GM21737 (cell line): ENCODE measurements around the gene MVD.

ENCODE experiments used
- ATAC-seq: cut with Tn5 transposase; IDR thresholded peaks from one replicate; pipeline ENCODE4 v1.9.1; 2021; ENCODE audit warnings: mild to moderate bottlenecking, moderate library complexity; ENCODE audit not compliant: unreplicated experiment

The MVD gene, protein sequence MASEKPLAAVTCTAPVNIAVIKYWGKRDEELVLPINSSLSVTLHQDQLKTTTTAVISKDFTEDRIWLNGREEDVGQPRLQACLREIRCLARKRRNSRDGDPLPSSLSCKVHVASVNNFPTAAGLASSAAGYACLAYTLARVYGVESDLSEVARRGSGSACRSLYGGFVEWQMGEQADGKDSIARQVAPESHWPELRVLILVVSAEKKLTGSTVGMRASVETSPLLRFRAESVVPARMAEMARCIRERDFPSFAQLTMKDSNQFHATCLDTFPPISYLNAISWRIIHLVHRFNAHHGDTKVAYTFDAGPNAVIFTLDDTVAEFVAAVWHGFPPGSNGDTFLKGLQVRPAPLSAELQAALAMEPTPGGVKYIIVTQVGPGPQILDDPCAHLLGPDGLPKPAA

DNA sequence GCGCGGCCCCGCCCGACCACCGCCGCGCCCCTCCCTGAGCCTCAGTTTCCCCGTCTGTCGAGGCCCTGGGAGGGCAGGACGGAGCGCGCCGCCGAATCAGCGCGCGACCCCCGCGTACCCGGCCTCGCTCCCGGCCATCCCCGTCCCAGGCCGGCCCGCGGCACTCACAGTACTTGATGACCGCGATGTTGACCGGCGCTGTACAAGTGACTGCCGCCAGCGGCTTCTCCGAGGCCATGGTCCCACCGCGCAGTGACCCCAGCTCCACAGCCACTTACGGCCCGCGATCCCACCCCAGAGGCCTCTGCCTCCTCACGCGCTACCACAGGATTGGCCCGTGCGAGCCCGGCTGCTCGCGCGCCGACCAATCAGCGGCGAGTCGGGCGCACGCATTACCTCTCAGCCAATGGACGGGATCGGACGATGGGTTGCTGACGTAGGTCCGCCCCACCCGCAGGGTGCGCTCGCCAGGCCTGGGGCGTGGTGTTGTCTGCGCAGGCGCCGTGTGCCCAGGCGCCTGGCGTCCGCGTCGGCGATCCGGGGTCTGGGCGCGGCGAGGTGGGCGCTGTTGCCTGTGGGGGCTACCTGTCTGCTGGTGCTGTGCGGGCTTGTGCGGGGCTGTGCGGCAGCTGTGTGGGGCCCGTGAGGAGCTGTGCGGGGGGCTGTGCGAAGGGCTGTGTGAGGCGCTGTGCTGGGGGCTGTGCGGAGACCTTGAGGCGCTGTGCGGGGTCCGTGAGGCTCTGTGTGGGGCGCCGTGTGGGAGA lies at the start of gene MVD:
Gene MVD (minus strand): TSS at position 249 of the 764 bp plus-strand sequence. CDS start 11 bp downstream, at position 238.
- peak; percentile 93 for ATAC-seq

DNA sequence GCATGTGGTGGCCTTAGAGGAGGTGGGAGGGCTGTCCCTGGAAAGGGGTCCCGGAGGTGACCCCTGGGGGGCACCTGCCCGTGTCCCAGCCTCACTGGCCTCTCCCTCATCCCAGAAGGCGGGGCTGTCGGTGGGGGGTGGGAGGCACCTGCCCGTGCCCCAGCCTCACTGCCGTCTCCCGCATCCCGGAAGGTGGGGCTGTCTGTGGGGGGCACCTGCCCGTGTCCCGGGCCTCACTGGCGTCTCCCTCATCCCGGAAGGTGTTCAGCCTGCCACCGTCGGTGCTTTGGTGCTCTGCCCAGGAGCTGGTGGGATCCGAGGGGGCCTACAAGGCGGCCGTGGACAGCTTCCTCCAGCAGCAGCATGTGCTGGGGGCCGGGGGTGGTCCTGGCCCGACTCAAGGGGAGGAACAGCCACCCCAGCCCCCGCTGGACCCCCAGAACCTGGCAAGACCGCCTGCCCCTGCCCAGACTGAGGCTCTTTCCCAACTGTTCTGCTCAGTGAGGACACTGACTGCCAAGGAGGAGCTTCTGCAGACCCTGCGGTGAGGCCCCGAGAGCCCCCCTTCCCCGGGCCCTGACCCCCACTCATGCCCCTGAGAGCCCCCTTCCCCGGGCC lies 49.6 kb upstream of the MVD start:
- ATAC-seq, result no peak

DNA sequence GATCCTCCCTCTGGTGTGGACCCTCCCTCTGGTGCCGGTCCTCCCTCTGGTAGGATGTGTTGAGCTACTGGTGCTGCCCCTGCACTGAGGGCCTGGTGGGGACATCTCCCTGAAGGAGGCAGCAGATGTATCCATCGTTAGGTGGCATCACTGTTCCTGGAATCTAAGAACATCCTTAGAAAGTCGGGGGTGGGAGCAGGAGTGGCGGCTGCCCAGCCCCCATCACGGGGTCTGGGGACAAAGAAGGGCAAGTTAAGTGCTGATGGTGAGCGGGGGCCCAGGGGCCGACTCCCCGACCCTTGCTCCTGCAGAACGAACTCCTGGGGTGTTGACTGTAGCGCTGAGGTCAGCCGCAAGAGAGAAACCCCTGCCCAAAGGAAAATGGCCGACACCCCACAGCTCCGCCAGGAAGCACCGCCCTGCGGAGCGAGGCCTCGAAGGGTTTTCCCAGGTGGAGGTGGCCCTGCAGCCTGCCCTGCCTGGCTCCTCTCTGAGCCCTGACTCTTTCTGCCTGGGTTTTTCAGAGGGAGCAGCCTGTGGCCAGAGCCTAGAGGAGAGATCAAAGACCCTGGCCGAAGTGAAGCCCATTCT lies 49.0 kb upstream of the MVD start:
- ATAC-seq, result no peak

DNA sequence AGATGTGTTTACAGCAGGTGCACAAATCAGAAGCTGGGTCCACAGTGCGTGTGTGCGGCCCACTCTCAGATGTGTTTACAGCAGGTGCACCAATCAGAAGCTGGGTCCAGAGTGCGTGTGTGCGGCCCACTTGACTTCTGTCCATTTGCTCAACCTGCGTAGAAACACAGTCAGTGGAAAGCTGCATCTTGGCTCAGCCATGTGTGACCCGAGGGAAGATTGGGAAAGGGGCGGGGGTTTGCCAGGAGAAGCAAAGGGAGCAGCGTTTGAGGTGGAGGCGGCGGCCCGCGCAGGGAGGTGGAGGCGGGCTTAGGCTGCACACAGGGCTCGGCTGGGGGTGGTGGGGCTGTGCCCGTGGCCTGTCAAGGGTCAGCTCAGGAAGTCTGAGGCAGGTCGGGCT lies 47.7 kb upstream of the MVD start:
- no peak for ATAC-seq

DNA sequence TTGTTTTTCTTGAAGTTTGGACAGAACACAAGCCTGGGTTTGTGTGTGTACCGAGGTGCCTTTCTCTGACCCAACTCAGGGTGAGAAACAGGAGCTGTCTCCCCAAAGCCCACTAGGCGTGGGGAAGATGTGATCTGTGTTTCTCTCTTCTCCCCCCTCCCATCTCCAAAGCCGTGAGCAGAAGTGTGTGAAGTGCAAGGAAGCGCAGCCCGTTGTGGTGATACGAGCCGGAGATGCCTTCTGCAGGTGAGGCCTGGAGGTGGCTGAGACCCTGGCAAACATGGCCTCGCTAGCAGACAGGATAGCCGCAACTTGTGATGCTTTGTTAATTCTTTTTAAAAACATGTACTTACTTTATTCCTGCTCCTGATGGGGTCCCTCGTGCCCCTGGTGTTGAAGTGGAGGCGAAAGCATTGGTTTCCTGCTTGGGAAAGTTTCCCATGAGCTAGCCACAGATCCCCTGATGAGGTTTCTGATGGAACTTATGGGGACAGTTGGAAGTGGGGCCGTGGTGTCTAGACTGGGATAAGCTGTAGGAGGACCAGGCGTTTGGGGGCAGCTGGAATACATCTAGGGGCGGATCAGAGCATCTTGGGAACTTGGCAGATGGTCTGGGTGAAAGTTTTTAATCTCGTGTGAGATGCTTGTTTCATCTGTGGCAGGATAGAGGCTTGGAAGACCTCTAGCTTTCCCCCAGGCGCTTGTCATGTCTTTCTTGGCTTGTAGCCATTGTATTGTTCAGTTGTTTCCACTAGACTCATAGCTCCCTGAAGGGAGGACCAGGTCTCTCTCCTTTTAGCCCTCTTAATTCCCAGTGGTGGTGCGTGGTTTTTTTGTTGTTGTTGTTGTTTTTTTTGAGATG lies 44.3 kb upstream of the MVD start:
- ATAC-seq, result no peak

DNA sequence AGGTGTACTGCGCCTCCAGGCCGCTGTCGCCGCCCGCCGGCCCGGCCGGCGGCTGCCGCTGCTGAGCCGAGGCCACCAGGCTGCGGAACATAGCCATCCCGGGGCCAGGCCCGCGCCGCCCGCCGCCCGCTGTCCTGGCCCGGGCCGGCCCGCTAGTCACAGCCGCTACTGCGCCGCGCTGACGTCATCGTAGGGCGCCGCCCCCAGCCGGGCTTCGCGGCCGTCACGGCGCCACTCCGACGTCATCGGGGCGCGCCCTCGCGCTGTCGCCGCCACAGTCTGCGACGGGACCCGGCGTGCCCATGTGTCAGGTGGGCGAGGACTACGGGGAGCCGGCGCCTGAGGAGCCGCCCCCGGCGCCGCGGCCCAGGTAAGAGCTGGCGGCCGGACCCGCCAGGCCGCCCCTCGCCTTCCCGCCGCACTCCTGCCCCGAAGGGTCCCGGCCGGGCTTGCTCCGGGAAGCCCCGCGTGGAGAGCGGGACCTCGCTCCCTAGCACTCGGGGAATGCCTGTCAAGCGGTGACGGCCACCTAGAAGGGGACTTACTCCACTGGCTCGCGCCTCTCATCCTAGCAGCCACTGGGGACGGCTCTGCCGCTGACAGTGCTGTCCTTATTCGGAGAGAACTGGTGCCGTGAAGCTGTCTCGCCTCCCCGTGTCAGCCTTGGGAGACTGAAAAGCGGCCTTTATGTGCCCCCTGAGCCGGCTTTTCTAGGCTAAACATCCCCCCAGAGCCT lies 43.5 kb upstream of the MVD start, which contains the start of the genes CTU2 and RNF166:
Gene CTU2 (plus strand): TSS at position 275 of the 736 bp plus-strand sequence. CDS start 28 bp downstream, at position 303.
Gene RNF166 (minus strand): TSS at position 180 of the 736 bp plus-strand sequence. CDS start 83 bp downstream, at position 97.
- ATAC-seq, result peak; percentile 49

DNA sequence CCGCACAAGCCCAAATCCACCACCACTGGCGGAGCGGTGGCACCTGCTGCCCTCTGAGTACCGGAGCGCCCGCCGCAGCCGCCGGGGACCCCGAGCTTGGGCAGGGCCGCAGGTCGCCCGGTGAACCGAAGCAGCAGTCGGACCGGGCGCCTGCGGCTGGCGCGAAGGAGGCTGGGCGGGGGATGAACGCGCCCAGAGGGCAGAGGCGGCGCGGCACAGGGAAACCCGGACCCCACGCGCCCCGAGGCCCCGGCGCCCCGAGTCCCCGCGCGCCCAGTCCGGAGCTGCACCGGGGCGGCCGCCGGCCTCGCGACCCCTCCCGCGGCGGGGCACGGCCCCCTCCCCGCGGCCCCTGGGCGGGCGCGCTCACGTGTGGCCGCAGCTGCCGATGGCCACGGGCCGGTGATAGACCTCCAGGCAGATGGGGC lies 42.9 kb upstream of the MVD start:
- ATAC-seq, result peak; percentile 16

DNA sequence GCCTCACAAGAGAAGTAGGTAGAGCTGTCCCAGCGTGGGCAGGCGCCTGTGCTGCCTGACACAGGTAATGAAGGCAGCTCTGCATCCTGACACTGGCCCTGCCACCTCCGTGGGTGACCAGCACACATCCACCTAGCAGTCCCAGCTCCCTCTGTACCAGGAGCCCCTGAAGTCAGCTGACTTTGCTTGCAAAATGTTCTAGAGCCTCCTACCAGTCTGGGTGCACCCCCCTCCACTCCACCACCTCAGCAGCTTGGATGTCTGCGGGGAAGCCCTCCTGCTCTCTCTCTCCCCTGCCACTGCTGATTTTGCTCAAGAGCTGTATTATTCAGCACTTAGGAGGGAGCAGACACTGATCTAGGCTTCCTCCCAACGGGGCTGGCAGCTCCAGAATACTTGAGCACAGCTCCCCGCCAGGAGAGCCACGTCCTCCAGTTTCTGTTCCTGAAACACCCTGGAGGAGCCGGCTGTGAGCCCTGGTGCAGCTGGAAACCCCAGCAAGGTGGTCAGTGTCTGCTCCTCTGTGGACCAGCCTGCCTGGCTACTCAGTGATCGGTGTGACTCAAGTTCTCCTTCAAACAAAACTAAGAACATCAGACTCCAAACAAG lies 42.3 kb upstream of the MVD start:
- no peak for ATAC-seq

DNA sequence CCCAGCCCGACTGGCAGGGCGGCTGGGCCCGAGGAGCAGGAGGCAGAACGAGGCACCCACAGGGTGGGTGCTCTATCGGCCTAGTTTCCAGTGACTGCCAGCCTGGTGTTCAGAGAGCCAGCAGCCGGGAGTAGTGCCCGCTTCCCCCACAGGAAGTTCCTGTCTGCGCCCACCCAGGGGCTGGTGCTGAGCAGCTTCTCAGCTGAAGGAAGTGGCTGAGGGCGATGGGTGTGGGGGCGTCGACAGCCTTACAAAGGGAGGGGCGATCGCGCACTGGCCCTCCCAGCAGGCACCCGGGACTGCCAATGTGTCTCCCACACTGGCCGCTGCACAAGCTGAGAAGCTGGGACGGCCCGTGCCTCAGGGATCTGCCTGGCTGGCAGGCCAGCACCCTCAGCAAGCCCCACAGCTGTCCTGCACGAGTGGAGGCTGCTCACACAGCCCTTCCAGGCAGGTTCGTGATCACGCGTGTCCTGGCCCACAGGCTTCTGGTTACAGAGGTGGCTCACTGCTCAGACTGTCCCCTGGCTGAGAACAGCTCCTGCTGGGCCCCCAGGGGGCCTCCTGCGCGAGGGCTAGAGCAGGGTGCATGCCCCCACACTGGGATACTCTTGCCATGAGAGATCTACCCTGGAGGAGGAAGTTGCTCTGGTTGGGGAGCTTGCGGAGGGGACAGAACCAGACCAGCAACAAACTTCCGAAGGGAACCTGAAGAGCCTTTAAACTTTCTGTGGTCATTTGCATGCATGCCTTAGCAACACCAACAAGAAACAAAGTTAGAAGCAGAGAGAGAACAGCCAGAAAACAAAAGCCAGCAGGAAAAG lies 40.8 kb upstream of the MVD start:
- no peak for ATAC-seq

DNA sequence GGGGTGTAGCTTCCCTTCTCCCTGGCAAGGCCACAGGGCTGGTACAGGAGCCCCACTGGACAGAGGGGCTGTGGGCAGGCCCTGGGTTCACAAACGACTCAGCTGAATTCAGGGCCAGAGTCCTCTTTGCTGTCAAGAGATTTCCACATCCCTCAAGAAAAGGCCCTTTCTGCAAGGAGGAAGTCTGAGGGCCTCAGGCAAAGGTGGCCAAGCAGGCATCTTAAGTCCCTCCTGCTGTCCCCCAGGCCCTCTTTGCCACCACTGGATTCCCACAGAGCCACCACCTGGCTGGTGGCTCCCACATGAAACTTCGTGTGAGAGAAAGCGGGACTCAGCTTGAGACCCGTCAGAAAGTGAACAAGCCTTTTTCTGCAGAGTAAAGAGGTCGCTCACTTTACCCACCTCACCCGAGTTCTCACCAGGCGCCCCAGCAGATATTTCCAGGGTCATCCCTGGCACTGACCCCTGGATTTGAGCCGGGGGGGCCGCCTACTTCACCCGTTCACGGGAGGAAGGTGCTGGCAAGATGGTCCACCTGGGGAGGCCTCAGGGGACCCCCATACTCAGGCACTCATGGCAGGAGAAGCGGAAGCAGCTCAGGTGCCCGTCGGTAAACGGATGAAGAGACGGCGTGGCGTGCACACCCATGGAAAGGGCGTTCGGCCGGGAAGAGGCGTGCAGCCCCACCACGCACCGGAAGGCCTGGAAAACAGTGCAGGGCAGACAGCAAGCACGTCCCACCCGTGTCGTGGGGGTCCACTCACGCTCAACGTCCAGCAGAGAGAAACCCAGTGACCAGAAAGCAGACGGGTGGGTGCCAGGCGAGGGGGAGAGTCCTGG lies 39.7 kb upstream of the MVD start:
- ATAC-seq, result no peak

DNA sequence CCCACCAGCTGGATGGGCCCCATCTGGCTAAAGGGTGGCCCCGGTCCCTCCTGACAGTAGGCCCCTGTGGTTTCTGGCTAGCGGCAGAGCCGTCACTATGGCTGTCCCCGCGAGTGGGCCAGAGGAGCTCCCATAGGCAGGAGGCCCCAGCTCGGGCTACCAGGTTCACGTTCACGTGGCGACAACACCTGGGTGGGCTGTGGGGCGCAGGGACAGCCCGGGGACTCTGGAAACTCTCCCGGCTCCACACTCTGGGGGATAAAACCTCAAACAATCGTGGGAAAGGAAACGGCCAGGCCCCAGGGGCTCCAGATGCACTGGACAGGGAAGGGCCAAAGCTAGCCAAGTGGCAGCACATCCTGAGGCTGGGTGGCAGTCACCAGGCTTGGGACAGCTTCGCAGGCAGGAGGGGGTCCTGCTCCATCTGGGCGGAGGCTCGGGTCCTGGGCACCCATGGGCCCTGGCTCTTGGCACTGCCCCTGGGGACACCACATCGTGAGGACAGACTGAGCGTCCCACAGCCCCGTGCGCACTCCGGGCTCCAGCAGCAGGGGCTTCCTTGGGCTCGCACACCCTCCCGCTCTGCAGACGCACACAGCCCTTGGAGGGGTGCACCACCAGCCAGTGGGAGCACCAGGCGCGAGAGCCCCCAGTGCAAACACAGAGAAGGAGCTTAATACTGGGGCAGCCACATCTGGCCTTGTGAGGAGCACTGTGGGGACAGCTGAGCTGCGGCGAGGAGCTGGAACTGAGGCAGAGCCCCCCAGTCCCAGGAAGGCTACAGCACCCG lies 38.9 kb upstream of the MVD start:
- ATAC-seq, result no peak

DNA sequence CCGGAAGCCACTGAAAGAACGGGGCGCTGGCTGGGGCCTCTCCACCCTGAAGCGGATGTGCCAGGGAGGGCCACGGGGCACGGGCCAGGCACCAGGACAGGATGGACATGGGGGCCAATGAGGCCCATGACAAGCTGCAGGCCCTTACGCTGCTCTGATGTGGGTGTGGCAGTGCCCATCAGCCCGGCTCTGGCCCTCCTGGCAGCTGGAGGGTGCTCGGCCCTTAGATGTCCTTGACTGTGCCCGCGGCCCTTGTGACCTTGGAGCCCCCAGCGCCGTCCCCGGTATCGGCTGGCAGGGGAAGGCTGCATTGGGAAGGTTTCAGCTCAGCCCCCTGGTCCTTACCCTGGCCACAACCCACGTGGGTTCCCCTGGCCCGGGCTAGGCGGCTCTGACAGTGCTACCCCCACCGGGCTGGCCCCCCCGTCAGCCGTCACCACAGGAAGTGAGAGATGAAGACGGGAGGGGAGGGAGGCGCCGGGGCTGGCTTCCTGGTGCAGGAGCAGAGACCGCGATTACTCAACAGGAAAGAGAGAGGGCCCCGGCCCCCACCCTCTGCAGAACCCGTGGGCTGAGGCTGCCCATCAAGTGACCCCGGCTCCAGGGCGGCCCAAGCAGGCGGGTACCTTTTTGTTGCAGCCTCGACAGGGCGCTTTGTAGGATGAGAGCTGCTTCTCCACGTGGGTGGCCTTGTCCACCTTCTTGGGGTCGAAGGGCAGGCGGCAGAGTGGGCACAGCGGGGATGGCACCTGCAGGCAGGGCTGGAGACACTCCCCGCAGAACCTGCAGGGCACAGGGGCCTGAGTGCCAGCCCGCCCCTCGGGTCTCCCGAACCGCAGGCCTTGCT lies 38.0 kb upstream of the MVD start:
- peak; percentile 59 for ATAC-seq

DNA sequence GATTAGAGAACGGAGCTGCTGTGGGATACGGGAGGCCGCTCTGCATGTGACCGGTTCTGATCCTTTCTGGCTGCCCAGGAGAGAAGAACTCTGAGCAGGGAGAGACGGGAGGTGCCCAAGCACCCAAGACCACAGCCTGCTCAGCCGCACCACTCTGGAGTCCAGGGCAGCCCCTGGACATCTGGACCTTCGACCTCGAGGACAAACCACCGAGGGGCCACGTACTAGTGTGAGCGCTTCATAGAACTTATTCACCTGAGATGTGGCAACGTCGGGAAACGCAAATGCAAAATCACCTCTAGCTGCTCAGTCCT lies 37.4 kb upstream of the MVD start:
- ATAC-seq, result no peak

DNA sequence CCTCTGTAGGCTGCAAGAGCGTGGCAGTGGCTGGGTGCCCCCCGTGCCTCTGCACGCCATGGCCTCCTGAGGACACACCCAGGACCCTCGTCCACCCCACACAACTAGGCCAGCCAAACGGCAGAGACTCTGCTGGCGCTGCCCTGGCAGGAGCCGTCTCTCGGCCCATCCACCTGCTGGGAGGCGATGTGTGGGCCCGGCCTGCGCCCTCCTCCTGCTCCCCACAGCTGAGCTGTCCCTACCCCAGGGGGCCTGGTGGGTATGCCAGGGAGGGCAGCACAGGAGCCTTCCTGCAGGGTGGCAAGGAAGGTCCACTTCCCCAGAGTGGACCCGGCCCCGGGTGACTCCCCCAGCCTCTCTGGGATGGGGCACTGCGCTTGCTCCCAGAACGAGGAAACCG lies 36.3 kb upstream of the MVD start:
- no peak for ATAC-seq

DNA sequence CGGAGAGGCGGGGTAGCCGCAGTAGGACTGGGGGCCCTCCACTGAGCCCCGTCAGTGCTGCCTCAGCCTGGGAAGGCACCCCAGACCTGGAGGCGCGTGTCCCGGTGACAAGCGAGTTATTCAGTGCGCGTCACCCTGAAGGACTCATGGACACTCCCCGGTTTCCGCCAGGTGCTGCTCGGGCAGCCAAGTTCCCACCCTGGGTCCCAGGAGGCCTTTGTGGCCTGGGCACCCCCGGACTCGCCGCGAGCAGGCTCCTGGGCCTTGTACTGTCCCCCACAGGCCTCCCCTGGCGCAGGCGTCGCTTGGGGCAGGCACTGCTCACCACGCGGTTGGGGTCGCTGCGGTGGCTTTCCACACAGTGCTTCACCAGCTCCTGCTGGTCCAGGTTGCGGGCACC lies 35.8 kb upstream of the MVD start:
- no peak for ATAC-seq
